Measurements from ENCODE around the gene ANXA2.

The ANXA2 gene

DNA sequence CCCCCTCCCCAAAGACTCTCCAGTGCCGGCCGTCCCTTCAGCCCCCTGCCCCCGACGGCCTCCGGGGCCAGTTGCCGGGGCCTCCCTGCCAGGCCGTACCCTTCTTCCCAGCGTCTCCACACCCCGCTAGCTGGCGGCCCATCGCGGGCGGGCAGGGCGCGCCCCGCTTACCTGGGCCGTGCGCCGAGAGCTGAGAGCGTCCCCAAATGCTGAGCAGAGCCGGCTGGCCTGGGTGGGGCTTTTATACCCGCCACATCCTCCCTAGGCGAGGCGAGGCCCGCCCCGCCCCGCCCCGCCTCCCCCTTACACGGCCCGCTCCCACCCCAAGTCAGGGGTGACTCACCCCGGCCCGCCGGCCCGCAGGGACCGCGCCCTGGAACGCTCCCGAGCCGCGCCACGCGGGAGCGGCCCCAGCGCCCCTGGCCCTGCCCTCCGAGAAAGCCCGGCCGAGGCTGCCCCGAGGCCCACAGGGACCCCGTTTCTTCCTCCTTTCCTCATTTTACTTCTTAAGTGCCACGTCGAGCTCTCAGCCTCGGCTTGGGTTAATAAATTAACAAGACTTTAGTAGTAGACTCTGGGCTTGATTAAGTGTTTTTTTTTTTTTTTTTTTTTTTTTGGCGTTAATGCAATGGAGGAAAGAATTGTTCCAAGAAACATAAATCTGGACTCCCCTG, at the start of gene ANXA2:
Gene ANXA2, minus strand, starts transcription at position 215 of the 674 bp plus-strand sequence. CDS start 11,911 bp downstream, outside the sequence.
- H3K36me3 ChIP-seq = peaks cover 14 to 41% (median 35%) of the 10 kb centered on the region in 11 experiments; a peak in 21 of 22 replicates
- H3K9me3 ChIP-seq (replicated peaks in 1 of 11) = no peaks in the 10 kb centered on the region
- H3K27me3 ChIP-seq = no peaks in the 10 kb centered on the region
- H3K4me3 ChIP-seq = peak within 1 kb of the TSS; percentile 69 to 99 (median 88)
- no peak for TF ChIP-seq Cebpa-rat (IDR thresholded peaks at IDR 0.05)
- H3K4me2 ChIP-seq = peak within 1 kb of the TSS; percentile 81 to 99 (median 95)
- peak within 1 kb of the TSS; percentile 80 to 98 (median 92) for H3K27ac ChIP-seq
- peaks cover 28 to 72% (median 53%) of the 10 kb centered on the region in 10 experiments for H3K4me1 ChIP-seq
- H3K9ac ChIP-seq = peak within 1 kb of the TSS; percentile 90 to 98 (median 94)
- H4K20me1 ChIP-seq = peaks cover 0 to 48% (median 39%) of the 10 kb centered on the region in 11 experiments; a peak in 20 of 22 replicates

DNA sequence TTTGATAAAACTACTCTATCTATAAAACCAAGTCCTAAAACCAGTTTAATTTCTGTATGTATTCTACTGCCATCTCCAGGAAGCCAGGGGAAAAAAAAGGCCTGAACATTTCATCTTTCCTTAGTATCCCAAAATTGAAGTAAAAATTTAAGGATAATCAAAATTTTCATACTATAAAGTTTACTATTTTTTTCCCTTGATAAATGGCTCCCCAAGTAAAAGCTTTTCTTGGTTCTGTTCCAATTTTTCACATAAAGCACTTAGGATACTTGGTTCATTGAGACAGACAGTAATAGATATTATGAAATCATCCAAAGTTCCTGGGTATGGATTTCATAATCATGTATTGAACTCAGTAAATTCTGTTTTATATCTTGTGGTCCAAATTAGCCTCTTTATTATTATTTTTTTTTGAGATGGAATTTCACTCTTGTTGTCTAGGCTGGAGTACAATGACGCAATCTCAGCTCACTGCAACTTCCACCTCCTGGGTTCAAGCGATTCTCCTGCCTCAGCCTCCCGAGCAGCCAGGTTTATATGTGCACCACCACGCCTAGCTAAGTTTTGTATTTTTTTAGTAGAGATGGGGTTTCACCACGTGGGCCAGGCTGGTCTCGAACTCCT, 46.6 kb upstream of the ANXA2 start:
- Histone ChIP-seq H3K27ac (no peak overlapping the region), H3K9me3 (replicated peaks in 1 of 11) (no peaks in the 10 kb centered on the region), H3K27me3 (no peaks in the 10 kb centered on the region), H3K36me3 (peaks cover 21 to 60% (median 38%) of the 10 kb centered on the region in 11 experiments), H3K9ac (no peak overlapping the region), H3K4me2 (peak overlapping the region in 1 of 11 experiments; percentile 16; a peak in 1 of 22 replicates), H3K4me3 (no peak overlapping the region), H3K4me1 (peaks cover 0 to 12% (median 4%) of the 10 kb centered on the region in 10 experiments; a peak in 7 of 20 replicates), H4K20me1 (peaks cover 0 to 8% (median 0%) of the 10 kb centered on the region in 11 experiments; a peak in 2 of 22 replicates)
- TF ChIP-seq Cebpa-rat (IDR thresholded peaks at IDR 0.05) = peak in 7 of 11 experiments; percentile 27 to 71 (median 49); a peak in 7 of 22 replicates

DNA sequence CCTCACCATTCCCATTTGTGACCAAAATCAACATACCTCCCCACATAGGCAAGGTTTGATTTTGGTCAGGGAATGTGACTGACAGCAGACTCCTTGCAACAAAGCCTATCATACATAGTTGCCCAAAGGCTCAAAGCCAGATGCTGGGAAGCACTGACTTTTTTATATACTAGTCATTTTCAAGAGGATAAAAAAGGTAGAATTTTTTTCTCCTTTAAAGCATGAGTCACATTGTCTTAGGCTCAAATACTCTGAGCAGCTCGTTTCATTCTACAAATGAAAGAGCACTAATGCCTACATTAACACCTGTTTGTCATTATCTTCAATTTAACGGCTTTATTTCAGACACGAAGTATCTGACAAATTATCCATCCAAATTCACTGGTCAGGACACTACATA, 45.0 kb upstream of the ANXA2 start:
- Histone ChIP-seq H3K4me2 (no peak overlapping the region), H3K27me3 (no peaks in the 10 kb centered on the region), H3K9me3 (replicated peaks in 1 of 11) (no peaks in the 10 kb centered on the region), H3K36me3 (peaks cover 13 to 60% (median 32%) of the 10 kb centered on the region in 11 experiments; a peak in 20 of 22 replicates), H4K20me1 (peaks cover 0 to 8% (median 0%) of the 10 kb centered on the region in 11 experiments; a peak in 2 of 22 replicates), H3K9ac (no peak overlapping the region), H3K4me3 (no peak overlapping the region), H3K27ac (no peak overlapping the region), H3K4me1 (peaks cover 0 to 12% (median 4%) of the 10 kb centered on the region in 10 experiments; a peak in 7 of 20 replicates)
- TF ChIP-seq Cebpa-rat (IDR thresholded peaks at IDR 0.05) = no peak

DNA sequence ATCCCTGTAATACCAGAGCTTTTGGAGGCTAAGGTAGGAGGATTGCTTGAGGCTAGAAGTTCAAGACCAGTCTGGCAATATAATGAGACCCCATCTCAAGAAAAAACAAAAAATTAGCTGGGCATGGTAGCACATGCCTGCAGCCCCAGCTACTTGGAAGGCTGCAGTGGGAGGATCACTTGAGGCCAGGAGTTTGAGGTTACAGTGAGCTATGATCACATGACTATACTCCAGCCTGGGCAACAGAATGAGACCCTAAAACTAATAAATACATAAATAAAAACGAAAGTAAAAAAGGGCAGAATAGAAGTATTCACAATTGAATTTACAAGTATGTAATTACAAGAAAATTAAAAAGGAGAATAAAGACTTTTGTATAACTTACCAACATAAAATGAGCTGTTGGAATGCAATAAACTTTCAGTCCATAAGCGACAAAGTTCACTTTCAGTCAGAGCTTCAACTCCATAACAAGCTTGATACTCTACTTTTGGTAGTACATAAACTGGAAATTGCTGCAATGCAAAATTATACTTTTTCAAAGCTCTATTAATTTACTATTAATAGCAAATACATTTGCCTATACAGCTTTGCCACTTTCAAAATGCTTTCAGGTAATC, 44.4 kb upstream of the ANXA2 start:
- no peak overlapping the region for H3K9ac ChIP-seq
- no peaks in the 10 kb centered on the region for H3K27me3 ChIP-seq
- H3K4me3 ChIP-seq = no peak overlapping the region
- H3K27ac ChIP-seq = no peak overlapping the region
- no peaks in the 10 kb centered on the region for H3K9me3 ChIP-seq (replicated peaks in 1 of 11)
- peaks cover 0 to 8% (median 0%) of the 10 kb centered on the region in 11 experiments; a peak in 2 of 22 replicates for H4K20me1 ChIP-seq
- H3K4me2 ChIP-seq = no peak overlapping the region
- H3K4me1 ChIP-seq = peaks cover 0 to 12% (median 4%) of the 10 kb centered on the region in 10 experiments; a peak in 7 of 20 replicates
- TF ChIP-seq Cebpa-rat (IDR thresholded peaks at IDR 0.05) = no peak
- H3K36me3 ChIP-seq = peaks cover 13 to 60% (median 31%) of the 10 kb centered on the region in 11 experiments; a peak in 20 of 22 replicates

DNA sequence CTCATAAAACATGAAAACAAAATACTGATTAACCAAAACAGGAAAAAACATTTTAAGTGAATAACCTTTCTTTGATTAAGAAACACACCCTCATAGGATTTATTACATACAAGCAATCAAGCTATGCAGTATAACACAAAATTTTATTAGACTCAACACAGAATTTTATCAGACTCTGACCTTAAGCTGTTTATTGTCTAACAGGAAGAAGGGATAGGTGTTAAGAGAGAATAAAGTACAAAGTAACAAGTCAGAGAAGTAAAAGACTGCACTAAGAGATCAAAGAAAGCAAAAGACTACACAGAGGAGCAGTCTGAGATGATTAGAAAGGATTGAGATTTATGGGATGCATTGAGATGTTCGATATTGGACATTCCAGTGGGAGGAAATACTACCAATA, 43.5 kb upstream of the ANXA2 start:
- Histone ChIP-seq H3K4me1 (peaks cover 0 to 12% (median 4%) of the 10 kb centered on the region in 10 experiments; a peak in 7 of 20 replicates), H3K9ac (no peak overlapping the region), H3K27ac (no peak overlapping the region), H3K4me3 (no peak overlapping the region), H4K20me1 (peaks cover 0 to 8% (median 0%) of the 10 kb centered on the region in 11 experiments; a peak in 2 of 22 replicates), H3K9me3 (replicated peaks in 1 of 11) (no peaks in the 10 kb centered on the region), H3K36me3 (peaks cover 13 to 60% (median 29%) of the 10 kb centered on the region in 11 experiments; a peak in 20 of 22 replicates), H3K4me2 (no peak overlapping the region), H3K27me3 (no peaks in the 10 kb centered on the region)
- TF ChIP-seq Cebpa-rat (IDR thresholded peaks at IDR 0.05) = no peak

DNA sequence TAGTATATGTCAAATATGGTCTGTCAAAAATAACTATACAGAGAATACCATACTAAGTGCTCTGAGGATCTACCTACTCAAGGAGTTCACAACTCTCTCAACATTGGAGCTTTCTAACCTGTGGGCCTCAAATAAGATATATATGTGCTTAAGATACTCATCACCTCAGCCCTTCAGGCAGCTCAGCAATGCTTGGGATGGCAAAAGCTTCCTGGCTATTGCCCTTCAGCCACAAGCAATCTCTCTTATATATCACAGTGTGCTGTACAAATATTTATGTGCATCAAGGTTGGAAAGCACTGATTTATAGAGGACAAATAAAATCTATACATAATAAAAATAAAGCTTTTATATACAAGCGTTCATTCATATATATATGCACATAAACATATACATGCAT, 40.9 kb upstream of the ANXA2 start:
- Histone ChIP-seq H3K4me3 (no peak overlapping the region), H3K9me3 (replicated peaks in 1 of 11) (no peaks in the 10 kb centered on the region), H3K27ac (no peak overlapping the region), H4K20me1 (peaks cover 0 to under 1% (median 0%) of the 10 kb centered on the region in 11 experiments; a peak in 1 of 22 replicates), H3K4me2 (no peak overlapping the region), H3K27me3 (no peaks in the 10 kb centered on the region), H3K4me1 (peaks cover 0 to 6% (median 0%) of the 10 kb centered on the region in 10 experiments; a peak in 2 of 20 replicates), H3K9ac (no peak overlapping the region), H3K36me3 (peaks cover 24 to 82% (median 48%) of the 10 kb centered on the region in 11 experiments)
- no peak for TF ChIP-seq Cebpa-rat (IDR thresholded peaks at IDR 0.05)

DNA sequence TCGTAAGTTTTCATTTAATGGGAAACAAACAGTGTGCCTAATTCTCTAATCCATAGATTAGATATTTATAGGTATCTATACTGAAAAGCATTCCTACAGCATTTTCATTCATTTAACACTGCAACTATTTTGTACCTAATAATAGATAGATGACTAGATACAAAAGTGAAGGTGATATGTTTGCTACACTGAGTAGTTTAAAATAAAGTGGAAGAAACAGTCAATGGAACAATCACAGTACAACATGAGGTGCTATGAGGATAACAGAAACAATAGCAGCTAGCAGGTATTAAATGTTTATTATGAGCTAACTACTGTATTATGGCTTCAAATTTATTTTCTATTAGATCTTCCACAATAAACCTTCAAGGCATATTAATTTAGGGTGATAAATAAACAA, 31.1 kb upstream of the ANXA2 start:
- Histone ChIP-seq H3K9me3 (replicated peaks in 1 of 11) (no peaks in the 10 kb centered on the region), H4K20me1 (peaks cover 0 to 10% (median under 1%) of the 10 kb centered on the region in 11 experiments; a peak in 4 of 22 replicates), H3K4me3 (no peak overlapping the region), H3K4me1 (peaks cover 12 to 37% (median 19%) of the 10 kb centered on the region in 10 experiments), H3K4me2 (no peak overlapping the region), H3K9ac (no peak overlapping the region), H3K36me3 (peaks cover 13 to 79% (median 56%) of the 10 kb centered on the region in 11 experiments), H3K27me3 (no peaks in the 10 kb centered on the region), H3K27ac (no peak overlapping the region)
- TF ChIP-seq Cebpa-rat (IDR thresholded peaks at IDR 0.05) = no peak

DNA sequence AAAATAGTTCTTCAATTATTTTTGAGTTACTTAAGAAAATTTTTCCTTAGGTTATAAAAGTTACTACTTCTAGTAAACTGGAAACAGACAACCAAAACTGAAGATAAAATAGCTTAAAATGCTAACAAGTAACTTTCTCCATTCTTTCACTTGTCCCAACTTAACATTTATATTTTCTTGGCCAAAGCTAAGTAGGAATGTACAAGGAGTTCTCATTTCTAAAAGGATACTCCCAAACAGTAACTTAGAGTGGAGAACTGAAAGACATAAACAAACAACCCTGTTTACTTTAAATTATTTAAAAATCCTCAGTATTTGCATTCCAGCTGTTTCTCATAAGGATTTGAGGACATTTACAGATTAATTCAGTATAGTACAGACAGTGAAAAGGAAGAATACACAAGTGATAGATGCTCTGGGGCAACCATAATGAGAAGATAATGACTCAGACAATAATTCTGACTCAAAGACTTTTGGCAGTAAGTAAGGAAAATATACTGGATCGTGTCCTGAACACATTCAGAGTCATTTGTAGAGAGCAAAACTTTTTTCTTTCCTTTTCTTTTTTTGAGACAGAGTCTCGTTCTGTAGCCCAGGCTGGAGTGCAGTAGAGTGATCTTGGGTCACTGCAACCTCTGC, 29.2 kb upstream of the ANXA2 start:
- Histone ChIP-seq H3K4me3 (no peak overlapping the region), H4K20me1 (peaks cover 0 to 12% (median 2%) of the 10 kb centered on the region in 11 experiments; a peak in 4 of 22 replicates), H3K9me3 (replicated peaks in 1 of 11) (no peaks in the 10 kb centered on the region), H3K4me2 (0 out of 22 replicates have a peak overlapping the region, but pooled peaks of 1 of the 11 experiments have one; percentile 24), H3K36me3 (peaks cover 13 to 72% (median 47%) of the 10 kb centered on the region in 11 experiments), H3K27me3 (no peaks in the 10 kb centered on the region), H3K27ac (no peak overlapping the region), H3K4me1 (peaks cover 18 to 55% (median 32%) of the 10 kb centered on the region in 10 experiments), H3K9ac (no peak overlapping the region)
- no peak for TF ChIP-seq Cebpa-rat (IDR thresholded peaks at IDR 0.05)
